Hepatic stellate cell (primary cell): ENCODE data around the gene GRB10.

Experiments used
- DNase-seq: peaks from one replicate; pipeline ENCODE4 v3.0.0; 2011; ENCODE audit warnings: low spot score

GRB10 gene

DNA sequence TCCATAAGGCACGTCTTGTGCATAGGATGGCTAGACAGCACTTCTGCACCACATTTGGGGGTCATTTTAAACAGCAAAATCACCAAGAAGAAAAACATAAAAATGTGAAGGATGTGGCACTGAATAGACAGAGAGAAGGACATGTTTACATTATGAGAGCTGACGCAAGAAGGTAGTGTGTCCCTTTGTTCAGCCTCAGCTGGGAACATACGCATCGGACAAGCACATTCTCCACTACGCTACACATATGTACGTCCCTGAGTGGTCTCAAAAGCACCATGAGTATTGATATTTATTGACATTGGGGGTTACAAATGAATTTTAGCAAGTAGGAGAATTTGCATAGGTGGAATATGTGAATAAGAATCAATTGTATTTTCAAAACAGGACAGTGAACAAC, 237.7 kb downstream of the GRB10 start:
- no peak for DNase-seq

DNA sequence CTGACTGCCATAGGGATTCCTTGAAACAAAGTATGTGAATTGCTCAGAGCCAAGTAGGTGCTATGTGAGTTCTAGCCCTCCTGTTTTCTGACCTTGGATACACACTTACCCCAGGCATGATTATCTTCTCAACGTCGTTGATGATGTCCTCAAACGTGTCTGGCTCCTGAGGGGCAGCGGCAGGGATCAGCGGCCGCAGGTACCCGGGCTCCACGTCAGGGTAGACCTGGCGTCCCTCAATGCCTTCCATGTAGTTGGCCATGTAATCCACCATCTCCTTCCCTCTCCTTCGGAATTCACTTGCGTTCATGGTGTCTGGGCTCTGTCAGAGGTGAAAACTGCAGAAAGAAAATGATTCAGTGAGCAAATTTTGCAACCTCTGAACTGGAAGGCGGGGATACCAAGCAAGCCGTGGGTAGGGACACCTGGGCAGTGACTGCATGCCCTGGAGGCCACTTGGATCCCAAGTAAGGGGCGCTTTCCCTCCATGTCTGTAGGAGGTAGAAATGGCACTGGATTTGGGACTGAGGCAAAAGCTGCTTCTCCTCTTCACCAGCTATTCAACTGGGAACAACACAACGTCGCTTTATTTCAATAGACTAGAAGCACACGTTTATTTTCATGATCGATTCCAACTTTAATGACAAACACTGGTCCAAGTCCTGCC, 238.8 kb downstream of the GRB10 start:
- DNase-seq: no peak

DNA sequence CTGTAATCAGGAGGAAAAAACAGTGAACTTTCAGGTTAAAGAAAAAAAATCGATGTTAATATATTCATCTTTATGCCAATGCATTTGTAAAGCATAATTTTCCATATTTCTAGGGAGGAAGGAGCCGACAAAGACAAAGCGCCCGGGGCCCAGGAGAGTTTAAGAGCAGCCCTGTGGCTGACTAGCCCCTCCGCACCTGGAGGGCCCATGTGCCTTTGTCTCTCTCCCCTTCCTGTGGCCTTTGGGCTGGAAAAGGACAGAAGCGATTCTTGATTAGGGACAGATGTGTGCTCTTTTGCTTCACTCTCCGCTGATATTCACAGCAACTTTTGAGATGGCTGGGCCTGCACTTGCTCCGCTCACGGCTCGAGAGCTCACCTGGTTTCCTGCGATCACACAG, 240.6 kb downstream of the GRB10 start:
- no peak for DNase-seq

DNA sequence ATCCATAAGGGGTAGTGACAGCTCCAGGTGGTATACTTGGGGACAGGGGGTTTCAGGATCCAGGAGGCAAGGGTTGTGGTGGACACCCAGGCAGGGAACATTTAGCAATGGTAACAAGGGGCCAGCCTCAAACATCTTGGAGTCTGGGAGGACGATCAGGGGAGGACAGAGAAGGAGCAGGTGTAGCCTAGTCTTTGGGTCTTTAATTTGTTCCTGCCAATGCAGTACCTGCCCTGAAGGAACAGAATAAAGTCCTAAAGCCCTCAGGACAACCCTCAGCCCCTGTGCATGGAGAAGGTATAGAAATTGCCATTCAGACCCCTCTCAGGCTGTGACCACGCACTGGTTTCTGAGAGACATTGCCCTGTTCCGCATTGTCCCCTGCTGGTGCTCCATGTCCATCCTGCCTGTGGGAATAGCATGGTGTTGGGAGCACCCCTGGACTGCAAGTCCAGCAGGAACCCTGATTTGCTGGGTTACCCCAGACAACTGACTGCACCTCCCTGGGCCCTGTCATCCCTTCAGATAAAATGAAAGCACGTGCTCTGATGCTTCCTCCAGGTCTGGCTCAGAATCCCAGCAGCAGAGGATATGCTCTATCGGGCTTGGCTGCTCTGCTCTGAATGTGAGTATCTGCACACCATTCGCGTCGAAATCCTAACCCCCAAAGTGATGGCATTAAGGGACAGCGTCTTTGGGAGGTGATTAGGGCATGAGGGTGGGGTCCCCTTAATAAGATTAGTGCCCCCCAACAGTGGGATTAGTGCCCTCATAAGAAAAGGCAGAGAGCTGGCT, 241.7 kb downstream of the GRB10 start:
- no peak for DNase-seq
